Activated T-cell treated with anti-CD3 and anti-CD28 coated beads, Interleukin-2, amount 50 U/mL, for 4 hours (primary cell): ENCODE results near the gene BTBD9. TPM values are rescaled to one million over a fixed set of nuclear protein-coding genes. Genes with fewer than 3 reads are reported as not detected.
"Not testable (repeated sequence)": the region's sequence is repeated elsewhere in the genome, so short reads cannot be mapped to it uniquely, and the experiment has no call there.

Experiments used
- ATAC-seq, 2 donors: fragments of 200-7000 bp; cut with Tn5 transposase; one replicate each; pipeline ENCODE4 v1.10.0; 2021
- DNase-seq: peaks from one replicate; pipeline ENCODE4 v3.0.0-alpha.2; 2020
- H3K27me3 Mint-ChIP-seq: one replicate; pipeline ENCODE4 v1.8.0; 2021; ENCODE audit warnings: low read depth, mixed read lengths
- H3K36me3 Mint-ChIP-seq: one replicate; pipeline ENCODE4 v1.8.0; 2022; ENCODE audit warnings: mixed read lengths; ENCODE audit not compliant: insufficient read depth
- H3K4me1 Mint-ChIP-seq: one replicate; pipeline ENCODE4 v1.8.0; 2021; ENCODE audit warnings: low read depth, mixed read lengths
- H3K4me3 Mint-ChIP-seq: one replicate; pipeline ENCODE4 v1.8.0; 2021; ENCODE audit warnings: mild to moderate bottlenecking, moderate library complexity, mixed read lengths
- H3K9me3 Mint-ChIP-seq: one replicate; pipeline ENCODE4 v1.8.0; 2021; ENCODE audit warnings: mixed read lengths
- total RNA-seq, 3 donors: library from RNA; stranded (reverse); gene quantifications; one replicate each; pipeline ENCODE4 v1.2.1, GENCODE V29; 2021

The BTBD9 gene
- total RNA-seq, 3 donors from 2014 or later, result 13.1 to 22.9 (median 15.5) TPM

- not testable (repeated sequence) for H3K4me1 Mint-ChIP-seq, ATAC-seq, H3K27me3 Mint-ChIP-seq, H3K9me3 Mint-ChIP-seq, DNase-seq, H3K4me3 Mint-ChIP-seq
- H3K36me3 Mint-ChIP-seq, result peaks cover 19% of the 10 kb centered on the region
Observed at GRCh38 chr6:38347829-38348228, 291.9 kb downstream of the BTBD9 start.

- H3K36me3 Mint-ChIP-seq, result peaks cover 22% of the 10 kb centered on the region
- ATAC-seq (no peak), DNase-seq (no peak)
- no peak overlapping the region for H3K4me3 Mint-ChIP-seq
- H3K27me3 Mint-ChIP-seq, result no peaks in the 10 kb centered on the region
- no peaks in the 10 kb centered on the region for H3K9me3 Mint-ChIP-seq
- no peaks in the 10 kb centered on the region for H3K4me1 Mint-ChIP-seq
Observed at GRCh38 chr6:38346291-38347079, 293.2 kb downstream of the BTBD9 start.

GRCh38 chr6:38345586-38345985 is 294.1 kb downstream of the BTBD9 start:
- H3K36me3 Mint-ChIP-seq, result peaks cover 19% of the 10 kb centered on the region
- H3K4me1 Mint-ChIP-seq, result no peaks in the 10 kb centered on the region
- no peak for DNase-seq
- no peak overlapping the region for H3K4me3 Mint-ChIP-seq
- no peaks in the 10 kb centered on the region for H3K27me3 Mint-ChIP-seq
- no peak for ATAC-seq
- H3K9me3 Mint-ChIP-seq, result no peaks in the 10 kb centered on the region

- H3K36me3 Mint-ChIP-seq, result peaks cover 39% of the 10 kb centered on the region
- H3K4me3 Mint-ChIP-seq, result no peak overlapping the region
- H3K9me3 Mint-ChIP-seq, result no peaks in the 10 kb centered on the region
- ATAC-seq (no peak), DNase-seq (no peak)
- H3K27me3 Mint-ChIP-seq, result no peaks in the 10 kb centered on the region
- no peaks in the 10 kb centered on the region for H3K4me1 Mint-ChIP-seq
Observed at GRCh38 chr6:38341496-38341895, 298.2 kb downstream of the BTBD9 start.

- Mint-ChIP-seq H3K9me3 (no peaks in the 10 kb centered on the region), H3K4me3 (no peak overlapping the region), H3K27me3 (no peaks in the 10 kb centered on the region), H3K4me1 (no peaks in the 10 kb centered on the region), H3K36me3 (peaks cover 40% of the 10 kb centered on the region)
- DNase-seq, result no peak
- no peak for ATAC-seq
Observed at GRCh38 chr6:38339914-38340313, 299.8 kb downstream of the BTBD9 start.

- H3K27me3 Mint-ChIP-seq, result no peaks in the 10 kb centered on the region
- DNase-seq (no peak), ATAC-seq (no peak)
- H3K4me1 Mint-ChIP-seq, result no peaks in the 10 kb centered on the region
- H3K36me3 Mint-ChIP-seq, result peaks cover 42% of the 10 kb centered on the region
- H3K9me3 Mint-ChIP-seq, result peaks cover 8% of the 10 kb centered on the region
- H3K4me3 Mint-ChIP-seq, result no peak overlapping the region
Observed at GRCh38 chr6:38337819-38338465, 301.8 kb downstream of the BTBD9 start.

- peaks cover 8% of the 10 kb centered on the region for H3K9me3 Mint-ChIP-seq
- ATAC-seq (no peak), DNase-seq (no peak)
- H3K36me3 Mint-ChIP-seq, result peaks cover 43% of the 10 kb centered on the region
- no peak overlapping the region for H3K4me3 Mint-ChIP-seq
- H3K27me3 Mint-ChIP-seq, result no peaks in the 10 kb centered on the region
- H3K4me1 Mint-ChIP-seq, result no peaks in the 10 kb centered on the region
Observed at GRCh38 chr6:38336922-38337321, 302.8 kb downstream of the BTBD9 start.

GRCh38 chr6:38326837-38327236 is 312.9 kb downstream of the BTBD9 start:
- Mint-ChIP-seq H3K9me3 (no peaks in the 10 kb centered on the region), H3K36me3 (peaks cover 22% of the 10 kb centered on the region), H3K4me1 (peaks cover 2% of the 10 kb centered on the region), H3K4me3 (no peak overlapping the region), H3K27me3 (no peaks in the 10 kb centered on the region)
- DNase-seq (no peak), ATAC-seq (no peak)

GRCh38 chr6:38323216-38323615 is 316.5 kb downstream of the BTBD9 start:
- DNase-seq (no peak), ATAC-seq (no peak)
- Mint-ChIP-seq H3K4me1 (peaks cover under 1% of the 10 kb centered on the region), H3K4me3 (no peak overlapping the region), H3K36me3 (peaks cover 36% of the 10 kb centered on the region), H3K9me3 (no peaks in the 10 kb centered on the region), H3K27me3 (no peaks in the 10 kb centered on the region)

GRCh38 chr6:38322138-38322537 is 317.6 kb downstream of the BTBD9 start:
- no peaks in the 10 kb centered on the region for H3K9me3 Mint-ChIP-seq
- H3K27me3 Mint-ChIP-seq, result no peaks in the 10 kb centered on the region
- ATAC-seq (no peak), DNase-seq (no peak)
- no peak overlapping the region for H3K4me3 Mint-ChIP-seq
- H3K36me3 Mint-ChIP-seq, result peaks cover 37% of the 10 kb centered on the region
- no peaks in the 10 kb centered on the region for H3K4me1 Mint-ChIP-seq

- no peaks in the 10 kb centered on the region for H3K27me3 Mint-ChIP-seq
- no peak for DNase-seq
- no peak overlapping the region for H3K4me3 Mint-ChIP-seq
- H3K4me1 Mint-ChIP-seq, result no peaks in the 10 kb centered on the region
- no peaks in the 10 kb centered on the region for H3K9me3 Mint-ChIP-seq
- no peak for ATAC-seq
- H3K36me3 Mint-ChIP-seq, result peaks cover 33% of the 10 kb centered on the region
Observed at GRCh38 chr6:38320843-38321242, 318.9 kb downstream of the BTBD9 start.

- H3K36me3 Mint-ChIP-seq, result peaks cover 32% of the 10 kb centered on the region
- H3K27me3 Mint-ChIP-seq, result no peaks in the 10 kb centered on the region
- ATAC-seq (no peak), DNase-seq (no peak)
- H3K4me1 Mint-ChIP-seq, result no peaks in the 10 kb centered on the region
- no peaks in the 10 kb centered on the region for H3K9me3 Mint-ChIP-seq
- no peak overlapping the region for H3K4me3 Mint-ChIP-seq
Observed at GRCh38 chr6:38320358-38320757, 319.4 kb downstream of the BTBD9 start.

- peaks cover 35% of the 10 kb centered on the region for H3K36me3 Mint-ChIP-seq
- ATAC-seq, result no peak
Observed at GRCh38 chr6:38319256-38320212, 320.2 kb downstream of the BTBD9 start.

GRCh38 chr6:38316099-38316868 is 323.4 kb downstream of the BTBD9 start:
- Mint-ChIP-seq H3K9me3 (no peaks in the 10 kb centered on the region), H3K27me3 (no peaks in the 10 kb centered on the region), H3K36me3 (peaks cover 22% of the 10 kb centered on the region), H3K4me1 (peaks cover under 1% of the 10 kb centered on the region), H3K4me3 (no peak overlapping the region)
- ATAC-seq (no peak), DNase-seq (no peak)

More at GRCh38 chr6:38319256-38320212, 320.2 kb downstream of the BTBD9 start:
- no peaks in the 10 kb centered on the region for H3K9me3 Mint-ChIP-seq
- H3K4me3 Mint-ChIP-seq, result no peak overlapping the region
- no peak for DNase-seq
- no peaks in the 10 kb centered on the region for H3K27me3 Mint-ChIP-seq
- H3K4me1 Mint-ChIP-seq, result no peaks in the 10 kb centered on the region
